Right hindlimb (tissue), 1 donor: ENCODE measurements around the gene GFPT2.

ENCODE experiments used
- DNase-seq: peaks from one replicate; pipeline ENCODE4 v3.0.0-alpha.2; 2018

Gene GFPT2

GRCh38 chr5:180332861-180333260, 20.3 kb downstream of the GFPT2 start:
- no peak for DNase-seq

GRCh38 chr5:180332051-180332517, 21.1 kb downstream of the GFPT2 start:
- peak; percentile 29 for DNase-seq

- peak; percentile 10 for DNase-seq
Observed at GRCh38 chr5:180331647-180331950, 21.5 kb downstream of the GFPT2 start.

GRCh38 chr5:180330810-180331646, 22.1 kb downstream of the GFPT2 start:
- peak; percentile 16 for DNase-seq

GRCh38 chr5:180330270-180330648, 22.9 kb downstream of the GFPT2 start:
- DNase-seq = no peak

GRCh38 chr5:180329606-180330269, 23.4 kb downstream of the GFPT2 start:
- DNase-seq = peak; percentile 12

GRCh38 chr5:180329138-180329435, 24.0 kb downstream of the GFPT2 start:
- peak; percentile 8 for DNase-seq

GRCh38 chr5:180328296-180329137, 24.6 kb downstream of the GFPT2 start:
- peak; percentile 71 for DNase-seq

GRCh38 chr5:180326989-180327565, 26.1 kb downstream of the GFPT2 start:
- DNase-seq = peak; percentile 16

- peak; percentile 46 for DNase-seq
Observed at GRCh38 chr5:180324601-180324950, 28.6 kb downstream of the GFPT2 start.

- DNase-seq = no peak
Observed at GRCh38 chr5:180323941-180324600, 29.1 kb downstream of the GFPT2 start.

GRCh38 chr5:180323160-180323559, 30.0 kb downstream of the GFPT2 start:
- no peak for DNase-seq

- no peak for DNase-seq
Observed at GRCh38 chr5:180318456-180319089, 34.6 kb downstream of the GFPT2 start.

GRCh38 chr5:180316586-180316985, 36.5 kb downstream of the GFPT2 start:
- no peak for DNase-seq

- peak; percentile 60 for DNase-seq
Observed at GRCh38 chr5:180315762-180316212, 37.3 kb downstream of the GFPT2 start.

- peak; percentile 62 for DNase-seq
Observed at GRCh38 chr5:180313677-180314505, 39.2 kb downstream of the GFPT2 start.

GRCh38 chr5:180311216-180311615, 41.9 kb downstream of the GFPT2 start:
- no peak for DNase-seq

- DNase-seq = no peak
Observed at GRCh38 chr5:180306796-180307195, 46.3 kb downstream of the GFPT2 start.

- no peak for DNase-seq
Observed at GRCh38 chr5:180305481-180305880, 47.7 kb downstream of the GFPT2 start.

- DNase-seq = no peak
Observed at GRCh38 chr5:180304431-180305375, 48.4 kb downstream of the GFPT2 start.
